GM10248 (cell line): ENCODE data around the gene HNRNPUL1.

Source experiments
- CTCF ChIA-PET: fragments of 300-600 bp; sonication (Branson Sonifier 250); formaldehyde crosslinking; extraction: SDS; loops from one replicate; lab custom pipeline; 2021; ENCODE audit warnings: antibody characterized with exemption; lab: Yijun Ruan, JAX
- POLR2A ChIA-PET: fragments of 350-650 bp; sonication (Branson Sonifier 250); formaldehyde crosslinking; extraction: SDS; loops from one replicate; lab custom pipeline; 2020; ENCODE audit warnings: antibody characterized with exemption; lab: Yijun Ruan, JAX
- DNase-seq: peaks from one replicate; pipeline ENCODE4 v3.0.0; 2012; ENCODE audit errors: extremely low spot score
- TF ChIP-seq, protein P1 (sequence below): IDR thresholded peaks from 2 replicates; pipeline ENCODE4 v1.5.1; 2012; ENCODE audit warnings: mild to moderate bottlenecking, low read depth; ENCODE audit errors: extremely low read depth, missing control alignments, control extremely low read depth

Gene HNRNPUL1

DNA sequence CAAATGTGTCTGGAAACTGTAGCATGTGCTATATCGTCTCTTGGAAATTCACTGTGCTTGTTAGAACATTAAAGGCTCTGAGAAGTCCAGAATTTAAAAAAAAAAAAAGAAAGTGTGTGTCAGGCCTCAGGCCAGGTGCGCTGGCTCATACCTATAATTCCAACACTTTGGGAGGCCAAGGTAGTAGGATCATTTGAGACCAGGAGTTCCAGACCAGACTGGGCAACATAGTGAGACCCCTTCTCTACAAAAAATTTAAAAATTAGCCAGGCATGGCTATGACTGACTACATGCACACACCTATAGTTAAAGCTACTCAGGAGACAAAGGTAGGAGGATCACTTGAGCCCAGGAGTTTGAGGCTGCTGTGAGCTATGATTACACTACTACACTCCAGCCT lies 4.9 kb downstream of the HNRNPUL1 start:
- TF ChIP-seq, protein P1, sequence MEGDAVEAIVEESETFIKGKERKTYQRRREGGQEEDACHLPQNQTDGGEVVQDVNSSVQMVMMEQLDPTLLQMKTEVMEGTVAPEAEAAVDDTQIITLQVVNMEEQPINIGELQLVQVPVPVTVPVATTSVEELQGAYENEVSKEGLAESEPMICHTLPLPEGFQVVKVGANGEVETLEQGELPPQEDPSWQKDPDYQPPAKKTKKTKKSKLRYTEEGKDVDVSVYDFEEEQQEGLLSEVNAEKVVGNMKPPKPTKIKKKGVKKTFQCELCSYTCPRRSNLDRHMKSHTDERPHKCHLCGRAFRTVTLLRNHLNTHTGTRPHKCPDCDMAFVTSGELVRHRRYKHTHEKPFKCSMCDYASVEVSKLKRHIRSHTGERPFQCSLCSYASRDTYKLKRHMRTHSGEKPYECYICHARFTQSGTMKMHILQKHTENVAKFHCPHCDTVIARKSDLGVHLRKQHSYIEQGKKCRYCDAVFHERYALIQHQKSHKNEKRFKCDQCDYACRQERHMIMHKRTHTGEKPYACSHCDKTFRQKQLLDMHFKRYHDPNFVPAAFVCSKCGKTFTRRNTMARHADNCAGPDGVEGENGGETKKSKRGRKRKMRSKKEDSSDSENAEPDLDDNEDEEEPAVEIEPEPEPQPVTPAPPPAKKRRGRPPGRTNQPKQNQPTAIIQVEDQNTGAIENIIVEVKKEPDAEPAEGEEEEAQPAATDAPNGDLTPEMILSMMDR: no peak
- ChIA-PET POLR2A (interaction anchor here (0.6 kb wide), 1 partner anchor 59 kb away, joined by 9 read pairs; no protein-coding TSS in a partner anchor), CTCF (interaction anchor here (1.5 to 1.6 kb wide), 2 partner anchors 10 to 27 kb away, joined by 3 to 4 read pairs; no protein-coding TSS in a partner anchor)
- DNase-seq: no peak

DNA sequence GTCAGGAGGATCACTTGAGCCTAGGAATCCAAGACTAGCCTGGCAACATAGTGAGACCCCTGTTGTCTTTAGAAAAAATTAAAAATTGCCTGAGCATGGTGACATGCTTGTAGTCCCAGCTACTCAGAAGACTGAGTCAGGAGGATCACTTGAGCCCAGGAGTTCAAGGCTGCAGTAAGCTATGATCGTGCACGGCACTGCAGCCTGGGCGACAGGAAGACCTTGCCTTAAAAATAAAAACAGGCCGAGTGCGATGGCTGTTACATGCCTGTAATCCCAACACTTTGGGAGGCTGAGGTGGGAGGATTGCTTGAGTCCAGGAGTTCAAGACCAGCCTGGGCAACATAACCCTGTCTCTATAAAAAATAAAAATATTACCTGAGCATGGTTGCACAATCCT lies 5.4 kb downstream of the HNRNPUL1 start:
- DNase-seq: no peak
- POLR2A ChIA-PET: interaction anchor here (0.6 kb wide), 1 partner anchor 9 kb away, joined by 3 read pairs; no protein-coding TSS in a partner anchor
- TF ChIP-seq, protein P1: no peak
- CTCF ChIA-PET: interaction anchor here (1.5 kb wide), 1 partner anchor 27 kb away, joined by 3 read pairs; no protein-coding TSS in a partner anchor

DNA sequence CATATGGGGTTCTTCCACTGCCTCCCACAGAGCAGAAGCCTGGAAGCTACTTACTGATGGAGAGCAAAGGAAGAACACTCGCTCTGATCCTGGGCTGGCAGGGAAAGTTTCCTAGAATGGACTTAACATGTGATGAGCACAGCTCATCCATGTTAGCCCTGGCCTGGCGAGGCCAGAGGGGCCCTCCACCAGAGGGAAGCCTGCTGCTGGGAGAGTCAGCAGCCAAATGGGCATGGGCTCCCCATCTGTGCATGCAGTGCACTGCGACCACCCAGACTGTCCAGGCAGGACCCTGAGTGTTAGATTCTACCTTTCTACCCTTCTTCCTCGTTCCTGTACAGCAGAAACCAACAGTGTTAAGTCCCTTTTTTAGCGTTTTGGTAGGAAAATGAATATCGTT lies 8.9 kb downstream of the HNRNPUL1 start:
- POLR2A ChIA-PET: no interaction called here
- TF ChIP-seq, protein P1: no peak
- DNase-seq: no peak
- CTCF ChIA-PET: interaction anchor here (0.6 to 1.0 kb wide), 2 partner anchors 11 to 35 kb away, joined by 3 to 6 read pairs; no protein-coding TSS in a partner anchor

DNA sequence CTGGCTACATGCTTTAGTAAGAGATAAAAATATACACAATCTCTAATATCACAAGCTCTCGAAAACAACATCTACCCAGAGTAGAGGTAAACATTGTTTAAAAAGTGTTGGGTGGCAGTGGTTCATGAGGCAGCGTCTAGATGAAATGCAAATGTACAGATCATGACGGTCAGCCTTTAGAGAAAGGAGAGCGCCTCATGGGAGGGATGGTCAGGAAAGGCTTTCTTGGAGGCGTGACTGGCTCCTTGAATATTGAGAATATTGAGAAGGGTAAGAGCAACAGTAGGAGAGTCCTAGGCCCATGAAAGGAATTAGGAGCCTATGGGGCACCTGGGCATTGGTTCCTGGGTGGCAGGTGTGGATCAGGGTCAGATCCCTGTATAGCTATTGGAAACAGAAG lies 10.6 kb downstream of the HNRNPUL1 start:
- no peak for DNase-seq
- ChIA-PET CTCF (interaction anchor here (1.3 to 1.8 kb wide), 2 partner anchors 9 to 34 kb away, joined by 3 to 5 read pairs; no protein-coding TSS in a partner anchor), POLR2A (no interaction called here)
- TF ChIP-seq, protein P1: no peak

- TF ChIP-seq, protein P1: no peak
- no peak for DNase-seq
- CTCF ChIA-PET: interaction anchor here (1.6 kb wide), 2 partner anchors 13 to 33 kb away, joined by 4 to 5 read pairs; no protein-coding TSS in a partner anchor
- POLR2A ChIA-PET: no interaction called here
Measured at GRCh38 chr19:41276231-41276630, 12.1 kb downstream of the HNRNPUL1 start.

DNA sequence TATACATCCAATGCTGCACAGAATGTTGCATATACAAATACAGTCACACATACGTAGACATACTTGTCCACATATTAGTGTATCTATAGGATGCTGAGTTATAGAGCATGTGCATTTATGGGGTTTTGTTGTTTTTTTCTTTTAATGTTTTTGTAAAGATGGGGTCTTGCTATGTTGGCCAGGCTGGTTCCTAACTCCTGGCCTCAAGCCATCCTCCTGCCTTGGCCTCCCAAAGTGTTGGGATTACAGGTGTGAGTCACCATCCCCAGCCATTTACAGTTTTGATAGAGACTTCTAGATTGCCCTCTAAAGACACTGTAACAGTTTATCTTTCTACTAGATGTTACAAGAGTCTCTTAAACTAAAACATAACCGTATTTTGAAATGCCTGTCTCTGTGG lies 14.3 kb downstream of the HNRNPUL1 start:
- TF ChIP-seq, protein P1: no peak
- POLR2A ChIA-PET: interaction anchor here (0.5 to 0.7 kb wide), 2 partner anchors 9 to 101 kb away, joined by 3 read pairs; no protein-coding TSS in a partner anchor
- CTCF ChIA-PET: interaction anchor here (1.2 kb wide), 1 partner anchor 13 kb away, joined by 4 read pairs; no protein-coding TSS in a partner anchor
- DNase-seq: no peak
